Activated CD4-positive, alpha-beta T cell treated with anti-CD3 and anti-CD28 coated beads for 24 hours (primary cell): ENCODE results near the gene THTPA.
A peak's percentile ranks its signal among the peaks of the same experiment; 100 is the strongest.

Source experiments
- DNase-seq, 2 donors: peaks; one replicate each; pipeline ENCODE4 v3.0.0-alpha.2; 2020; ENCODE audit warnings: low read depth in 2 of 2

The THTPA gene

GRCh38 chr14:23567186-23568020, 11.3 kb downstream of the THTPA start, which contains the start of gene AP1G2:
AP1G2 (minus strand) TSS chr14:23567791; CDS start chr14:23567314, 477 bp downstream.
- DNase-seq = peak; percentile 82 to 89

- DNase-seq = no peak
These were observed 12.0 kb downstream of the THTPA start for GRCh38 chr14:23568021-23568599.

- no peak for DNase-seq
These were observed 12.7 kb downstream of the THTPA start for GRCh38 chr14:23568600-23569331.

GRCh38 chr14:23569443-23570151, 13.5 kb downstream of the THTPA start:
- DNase-seq = no peak

GRCh38 chr14:23570806-23571483, 14.9 kb downstream of the THTPA start:
- no peak for DNase-seq

- no peak for DNase-seq
These were observed 15.8 kb downstream of the THTPA start for GRCh38 chr14:23571701-23572523.

- no peak for DNase-seq
These were observed 16.4 kb downstream of the THTPA start for GRCh38 chr14:23572524-23572828.

- no peak for DNase-seq
These were observed 16.8 kb downstream of the THTPA start for GRCh38 chr14:23572836-23573235.

- DNase-seq = no peak
These were observed 17.4 kb downstream of the THTPA start for GRCh38 chr14:23573384-23574015.

- no peak for DNase-seq
These were observed 21.1 kb downstream of the THTPA start for GRCh38 chr14:23577004-23577681.

GRCh38 chr14:23577710-23578392, 21.8 kb downstream of the THTPA start:
- DNase-seq = no peak

GRCh38 chr14:23578560-23579310, 22.7 kb downstream of the THTPA start, which contains the start of gene JPH4:
JPH4 (minus strand) TSS chr14:23578790; CDS start chr14:23577453, 1,337 bp downstream.
- DNase-seq = no peak

GRCh38 chr14:23579311-23579630, 23.2 kb downstream of the THTPA start:
- DNase-seq = no peak

- DNase-seq = no peak
These were observed 23.7 kb downstream of the THTPA start for GRCh38 chr14:23579739-23580138.

GRCh38 chr14:23580152-23580926, 24.3 kb downstream of the THTPA start:
- no peak for DNase-seq

- no peak for DNase-seq
These were observed 24.8 kb downstream of the THTPA start for GRCh38 chr14:23580948-23581281.

GRCh38 chr14:23582906-23583760, 27.1 kb downstream of the THTPA start:
- no peak for DNase-seq
